SU-DHL-6 (cell line): ENCODE data around the gene ESRRA.

Experiments used
- H2AFZ ChIP-seq: fragments of 200-600 bp; sonication (generic); 2 replicates; pipeline ENCODE4 v1.6.1; 2014; ENCODE audit warnings: low read depth, mild to moderate bottlenecking, moderate library complexity, mixed read lengths, antibody characterized with exemption, low read length; ENCODE audit not compliant: severe bottlenecking
- H3F3A ChIP-seq: fragments of 200-600 bp; shearing (Covaris generic); 2 replicates; pipeline ENCODE4 v1.6.0; 2016; ENCODE audit warnings: antibody characterized with exemption, mild to moderate bottlenecking; ENCODE audit not compliant: insufficient read depth
- H3K27ac ChIP-seq: fragments of 200-600 bp; sonication (generic); 2 replicates; pipeline ENCODE4 v1.5.1; 2016; ENCODE audit warnings: low read depth, mild to moderate bottlenecking, low read length, moderate library complexity, mixed read lengths
- H3K27me3 ChIP-seq: fragments of 200-600 bp; sonication (generic), shearing (Covaris generic); 2 replicates; pipeline ENCODE4 v1.6.0; 2014; ENCODE audit warnings: mild to moderate bottlenecking, low read length
- H3K36me3 ChIP-seq: fragments of 200-600 bp; sonication (generic); 2 replicates; pipeline ENCODE4 v1.6.1; 2014; ENCODE audit warnings: mild to moderate bottlenecking, low read length, mixed read lengths
- H3K4me2 ChIP-seq: fragments of 300-600, 200-600 bp; shearing (Covaris generic), sonication (generic); 2 replicates; pipeline ENCODE4 v1.6.0; 2014; ENCODE audit warnings: low read length, low read depth, mild to moderate bottlenecking; ENCODE audit not compliant: poor library complexity, severe bottlenecking
- H3K4me3 ChIP-seq: fragments of 200-600 bp; sonication (generic); 2 replicates; pipeline ENCODE4 v1.5.1; 2014; ENCODE audit warnings: antibody characterized with exemption, low read length, mild to moderate bottlenecking, mixed read lengths; ENCODE audit not compliant: insufficient read depth, poor library complexity, severe bottlenecking
- H3K79me2 ChIP-seq: fragments of 200-600 bp; sonication (generic); 2 replicates; pipeline ENCODE4 v1.6.1; 2014; ENCODE audit warnings: mild to moderate bottlenecking, low read length, moderate library complexity; ENCODE audit not compliant: insufficient read depth
- H3K9ac ChIP-seq: fragments of 200-600 bp; sonication (generic); 2 replicates; pipeline ENCODE4 v1.7.0; 2014; ENCODE audit warnings: mild to moderate bottlenecking, low read length
- H3K9me2 ChIP-seq: fragments of 200-600 bp; sonication (generic); replicated peaks from 2 replicates; pipeline ENCODE4 v1.6.1; 2014; ENCODE audit warnings: low read length; ENCODE audit not compliant: insufficient read depth
- H3K9me3 ChIP-seq: fragments of 200-600 bp; sonication (generic); 2 replicates; pipeline ENCODE4 v1.6.1; 2014; ENCODE audit warnings: low read length, mixed read lengths; ENCODE audit not compliant: insufficient read depth
- H4K20me1 ChIP-seq: fragments of 200-600 bp; sonication (generic); 2 replicates; pipeline ENCODE4 v1.6.1; 2014; ENCODE audit warnings: low read depth, mild to moderate bottlenecking, antibody characterized with exemption, low read length, moderate library complexity, mixed read lengths
- EZH2phosphoT487 ChIP-seq: fragments of 200-600 bp; sonication (generic), shearing (Covaris generic); conservative IDR thresholded peaks from 2 replicates; pipeline ENCODE4 v1.6.1; 2018; ENCODE audit warnings: mild to moderate bottlenecking, antibody characterized with exemption, low read length, moderate library complexity, mixed read lengths
- TF ChIP-seq, protein P1 (sequence below): fragments of 200-600 bp; sonication (generic); IDR thresholded peaks from one replicate; pipeline ENCODE4 v1.5.1; 2017; ENCODE audit warnings: antibody characterized with exemption, mild to moderate bottlenecking, low read length, moderate library complexity; ENCODE audit not compliant: insufficient read depth, poor library complexity, severe bottlenecking

ESRRA gene

DNA sequence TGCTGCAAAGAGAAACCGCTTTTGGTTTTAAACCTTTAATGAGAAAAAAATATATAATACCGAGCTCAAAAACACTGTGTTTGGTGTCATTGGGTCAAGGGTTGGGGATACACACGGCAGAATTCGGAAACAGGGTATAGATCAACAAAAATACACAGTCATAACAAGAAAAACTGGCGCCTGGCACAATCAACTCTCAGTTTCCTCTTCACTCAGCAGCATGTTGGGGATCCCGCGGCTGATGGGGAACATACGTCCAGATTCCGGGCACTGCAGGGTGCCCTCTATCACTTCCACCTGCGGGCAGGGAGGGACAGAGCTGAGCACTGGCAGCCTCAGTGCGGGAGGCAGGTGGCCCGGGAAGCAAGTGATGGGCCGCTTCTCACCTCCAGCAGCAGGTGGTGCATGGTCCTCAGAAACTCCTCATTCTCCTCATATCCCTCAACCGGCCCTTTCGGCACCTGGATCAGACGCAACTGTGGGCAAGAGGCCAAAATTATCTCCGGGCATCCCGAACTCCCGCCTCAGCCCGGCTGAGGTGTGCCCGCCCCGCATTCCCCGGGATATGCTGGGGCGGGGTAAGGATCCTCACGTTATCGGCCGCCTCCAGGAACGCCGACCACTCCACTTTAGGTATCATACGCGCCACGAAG is 11.5 kb downstream of the ESRRA start:
- H2AFZ ChIP-seq, result peak overlapping the region; percentile 15
- H3K27me3 ChIP-seq, result no peaks in the 10 kb centered on the region
- peaks cover 13% of the 10 kb centered on the region for H3K79me2 ChIP-seq
- no peak for TF ChIP-seq EZH2phosphoT487
- TF ChIP-seq, protein P1, sequence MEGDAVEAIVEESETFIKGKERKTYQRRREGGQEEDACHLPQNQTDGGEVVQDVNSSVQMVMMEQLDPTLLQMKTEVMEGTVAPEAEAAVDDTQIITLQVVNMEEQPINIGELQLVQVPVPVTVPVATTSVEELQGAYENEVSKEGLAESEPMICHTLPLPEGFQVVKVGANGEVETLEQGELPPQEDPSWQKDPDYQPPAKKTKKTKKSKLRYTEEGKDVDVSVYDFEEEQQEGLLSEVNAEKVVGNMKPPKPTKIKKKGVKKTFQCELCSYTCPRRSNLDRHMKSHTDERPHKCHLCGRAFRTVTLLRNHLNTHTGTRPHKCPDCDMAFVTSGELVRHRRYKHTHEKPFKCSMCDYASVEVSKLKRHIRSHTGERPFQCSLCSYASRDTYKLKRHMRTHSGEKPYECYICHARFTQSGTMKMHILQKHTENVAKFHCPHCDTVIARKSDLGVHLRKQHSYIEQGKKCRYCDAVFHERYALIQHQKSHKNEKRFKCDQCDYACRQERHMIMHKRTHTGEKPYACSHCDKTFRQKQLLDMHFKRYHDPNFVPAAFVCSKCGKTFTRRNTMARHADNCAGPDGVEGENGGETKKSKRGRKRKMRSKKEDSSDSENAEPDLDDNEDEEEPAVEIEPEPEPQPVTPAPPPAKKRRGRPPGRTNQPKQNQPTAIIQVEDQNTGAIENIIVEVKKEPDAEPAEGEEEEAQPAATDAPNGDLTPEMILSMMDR, result no peak
- H4K20me1 ChIP-seq, result no peaks in the 10 kb centered on the region; the same call in 1 of the 2 replicates
- H3K36me3 ChIP-seq, result no peaks in the 10 kb centered on the region
- H3K9me3 ChIP-seq, result no peaks in the 10 kb centered on the region
- H3K4me3 ChIP-seq, result peak overlapping the region; percentile 73
- peaks cover 24% of the 10 kb centered on the region for H3F3A ChIP-seq
- H3K4me2 ChIP-seq, result peak overlapping the region; percentile 64
- peak overlapping the region; percentile 92 for H3K27ac ChIP-seq
- H3K9ac ChIP-seq, result peak overlapping the region; percentile 84
- no peaks in the 10 kb centered on the region for H3K9me2 ChIP-seq

DNA sequence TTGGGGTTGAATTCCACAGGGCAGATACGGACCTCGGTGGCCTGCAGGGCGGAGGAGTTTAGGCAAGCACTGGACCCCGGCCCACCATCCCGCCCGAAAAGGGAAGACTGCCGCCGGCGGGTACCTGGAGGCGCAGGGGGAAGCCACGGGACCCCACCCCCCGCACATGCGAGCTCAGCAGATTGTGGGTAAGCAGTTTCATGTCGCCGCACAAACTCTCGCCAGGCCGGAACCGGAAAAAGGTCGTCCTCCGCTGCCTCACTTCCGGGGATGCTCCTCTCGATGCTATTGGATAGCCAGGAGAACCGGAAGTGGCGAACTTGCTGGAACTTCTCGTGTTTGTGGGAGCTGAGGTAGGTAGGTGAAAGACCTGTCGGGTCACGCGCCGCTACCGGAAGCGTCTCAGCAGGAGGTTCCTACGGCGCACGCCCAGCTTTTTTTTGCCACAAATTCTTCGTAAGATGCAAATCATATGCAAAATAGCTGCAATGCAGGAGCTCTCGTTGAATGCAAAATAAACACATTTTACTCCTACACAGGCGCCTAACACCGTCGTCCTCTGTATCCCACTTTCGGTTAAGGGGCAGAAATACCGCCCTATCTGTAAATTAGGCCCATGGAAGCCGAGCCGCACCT is 12.1 kb downstream of the ESRRA start, which contains the start of gene TRMT112:
TRMT112 (minus strand) TSS at position 235 of the 636 bp plus-strand sequence; CDS start at position 202, 33 bp downstream.
- Histone ChIP-seq H3K27ac (peak within 1 kb of the TSS; percentile 92), H3K9me3 (no peaks in the 10 kb centered on the region), H4K20me1 (no peaks in the 10 kb centered on the region; the same call in 1 of the 2 replicates), H3K4me2 (peak within 1 kb of the TSS; percentile 64), H3K27me3 (no peaks in the 10 kb centered on the region), H3K9me2 (no peaks in the 10 kb centered on the region), H3K4me3 (peak within 1 kb of the TSS; percentile 73), H3K36me3 (no peaks in the 10 kb centered on the region), H3K79me2 (peaks cover 12% of the 10 kb centered on the region), H3F3A (peaks cover 24% of the 10 kb centered on the region), H2AFZ (peak within 1 kb of the TSS; percentile 55), H3K9ac (peak within 1 kb of the TSS; percentile 84)
- TF ChIP-seq, protein P1, result no peak
- no peak for TF ChIP-seq EZH2phosphoT487

DNA sequence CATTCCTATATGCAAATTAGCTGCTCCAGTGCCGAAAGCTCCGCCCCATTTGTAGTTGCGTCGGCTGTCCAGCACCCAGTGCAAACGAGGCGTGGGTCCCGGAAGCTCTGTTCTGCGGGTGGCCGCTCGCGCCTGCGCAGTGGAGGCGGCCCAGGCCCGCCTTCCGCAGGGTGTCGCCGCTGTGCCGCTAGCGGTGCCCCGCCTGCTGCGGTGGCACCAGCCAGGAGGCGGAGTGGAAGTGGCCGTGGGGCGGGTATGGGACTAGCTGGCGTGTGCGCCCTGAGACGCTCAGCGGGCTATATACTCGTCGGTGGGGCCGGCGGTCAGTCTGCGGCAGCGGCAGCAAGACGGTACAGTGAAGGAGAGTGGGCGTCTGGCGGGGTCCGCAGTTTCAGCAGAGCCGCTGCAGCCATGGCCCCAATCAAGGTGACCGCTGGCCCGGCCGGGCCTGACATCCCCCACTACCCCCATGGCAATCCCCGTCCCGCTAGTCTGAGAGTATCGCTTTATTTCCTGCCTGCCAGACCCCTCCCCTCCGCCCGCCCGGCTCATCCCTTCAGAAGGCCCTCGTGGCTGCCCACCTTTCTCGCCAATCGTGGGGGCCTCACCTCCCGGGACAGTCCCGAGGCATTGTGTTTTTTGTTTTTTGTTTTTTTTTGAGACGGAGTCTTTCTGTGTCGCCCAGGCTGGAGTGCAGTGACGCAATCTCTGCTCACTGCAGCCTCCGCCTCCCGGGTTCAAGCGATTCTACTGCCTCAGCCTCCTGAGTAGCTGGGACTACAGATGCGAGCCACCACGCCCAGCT is 12.8 kb downstream of the ESRRA start, which contains the start of gene PRDX5:
PRDX5 (plus strand) TSS at position 161 of the 805 bp plus-strand sequence; CDS start at position 256, 95 bp downstream.
- H3K9ac ChIP-seq, result peak within 1 kb of the TSS; percentile 84
- H3K9me3 ChIP-seq, result no peaks in the 10 kb centered on the region
- no peaks in the 10 kb centered on the region for H3K9me2 ChIP-seq
- peak within 1 kb of the TSS; percentile 64 for H3K4me2 ChIP-seq
- H3K27ac ChIP-seq, result peak within 1 kb of the TSS; percentile 92
- no peaks in the 10 kb centered on the region for H3K36me3 ChIP-seq
- H3K27me3 ChIP-seq, result no peaks in the 10 kb centered on the region
- peak within 1 kb of the TSS; percentile 73 for H3K4me3 ChIP-seq
- peaks cover 18% of the 10 kb centered on the region for H3F3A ChIP-seq
- H4K20me1 ChIP-seq, result no peaks in the 10 kb centered on the region; the same call in 1 of the 2 replicates
- peaks cover 5% of the 10 kb centered on the region; the same call in 1 of the 2 replicates for H3K79me2 ChIP-seq
- no peak for TF ChIP-seq EZH2phosphoT487
- TF ChIP-seq, protein P1, result peak; percentile 27
- peak within 1 kb of the TSS; percentile 55 for H2AFZ ChIP-seq
